Measurements from ENCODE around the gene RECQL5. TPM values are rescaled to one million over a fixed set of nuclear protein-coding genes. Genes with fewer than 3 reads are reported as not detected.

Gene RECQL5
- total RNA-seq, 1 experiment from 2014 or later, result 46.1 TPM

DNA sequence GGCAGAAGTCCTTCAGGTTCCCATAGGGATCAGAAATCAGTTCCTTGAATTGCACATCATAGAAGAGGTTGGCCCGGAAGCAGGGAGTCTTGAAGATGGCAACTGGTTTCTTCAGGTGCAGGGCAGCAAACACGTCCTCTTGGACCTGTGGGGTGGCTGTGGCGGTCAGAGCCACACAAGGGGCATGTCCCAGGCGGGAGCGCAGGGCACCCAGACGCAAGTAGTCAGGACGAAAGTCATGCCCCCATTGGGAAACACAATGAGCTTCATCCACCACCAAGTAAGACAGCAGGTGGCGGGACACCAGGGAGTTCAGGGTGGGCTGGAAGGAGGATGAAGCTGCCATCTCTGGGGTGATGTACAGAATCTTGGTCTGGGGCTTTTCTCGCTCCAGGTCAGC, 4.4 kb downstream of the RECQL5 start:
- intact Hi-C loops (cut with micrococcal nuclease; ENCODE audit: unreplicated experiment), result no loop called here
- H3K36me3 ChIP-seq (ENCODE audit: control insufficient read depth, insufficient read depth, low read length), result peaks cover 5% of the 10 kb centered on the region
- H3K27ac ChIP-seq (ENCODE audit: low read length), result no peak overlapping the region
- TF ChIP-seq POLR2AphosphoS5 (IDR thresholded peaks at IDR 0.05; ENCODE audit: low read depth, low read length) (no peak), SIN3A (IDR thresholded peaks at IDR 0.05; ENCODE audit: borderline replicate concordance, insufficient read depth, low read depth, low read length) (no peak), TCF7L2 (IDR thresholded peaks at IDR 0.05; ENCODE audit: low read depth, low read length) (no peak)
- TF ChIP-seq, protein P1, sequence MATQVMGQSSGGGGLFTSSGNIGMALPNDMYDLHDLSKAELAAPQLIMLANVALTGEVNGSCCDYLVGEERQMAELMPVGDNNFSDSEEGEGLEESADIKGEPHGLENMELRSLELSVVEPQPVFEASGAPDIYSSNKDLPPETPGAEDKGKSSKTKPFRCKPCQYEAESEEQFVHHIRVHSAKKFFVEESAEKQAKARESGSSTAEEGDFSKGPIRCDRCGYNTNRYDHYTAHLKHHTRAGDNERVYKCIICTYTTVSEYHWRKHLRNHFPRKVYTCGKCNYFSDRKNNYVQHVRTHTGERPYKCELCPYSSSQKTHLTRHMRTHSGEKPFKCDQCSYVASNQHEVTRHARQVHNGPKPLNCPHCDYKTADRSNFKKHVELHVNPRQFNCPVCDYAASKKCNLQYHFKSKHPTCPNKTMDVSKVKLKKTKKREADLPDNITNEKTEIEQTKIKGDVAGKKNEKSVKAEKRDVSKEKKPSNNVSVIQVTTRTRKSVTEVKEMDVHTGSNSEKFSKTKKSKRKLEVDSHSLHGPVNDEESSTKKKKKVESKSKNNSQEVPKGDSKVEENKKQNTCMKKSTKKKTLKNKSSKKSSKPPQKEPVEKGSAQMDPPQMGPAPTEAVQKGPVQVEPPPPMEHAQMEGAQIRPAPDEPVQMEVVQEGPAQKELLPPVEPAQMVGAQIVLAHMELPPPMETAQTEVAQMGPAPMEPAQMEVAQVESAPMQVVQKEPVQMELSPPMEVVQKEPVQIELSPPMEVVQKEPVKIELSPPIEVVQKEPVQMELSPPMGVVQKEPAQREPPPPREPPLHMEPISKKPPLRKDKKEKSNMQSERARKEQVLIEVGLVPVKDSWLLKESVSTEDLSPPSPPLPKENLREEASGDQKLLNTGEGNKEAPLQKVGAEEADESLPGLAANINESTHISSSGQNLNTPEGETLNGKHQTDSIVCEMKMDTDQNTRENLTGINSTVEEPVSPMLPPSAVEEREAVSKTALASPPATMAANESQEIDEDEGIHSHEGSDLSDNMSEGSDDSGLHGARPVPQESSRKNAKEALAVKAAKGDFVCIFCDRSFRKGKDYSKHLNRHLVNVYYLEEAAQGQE (IDR thresholded peaks at IDR 0.05; ENCODE audit: insufficient read depth in 1 of 2, low read depth in 2 of 2, low read length in 1 of 2), result no peak
- TF ChIP-seq, protein P2, sequence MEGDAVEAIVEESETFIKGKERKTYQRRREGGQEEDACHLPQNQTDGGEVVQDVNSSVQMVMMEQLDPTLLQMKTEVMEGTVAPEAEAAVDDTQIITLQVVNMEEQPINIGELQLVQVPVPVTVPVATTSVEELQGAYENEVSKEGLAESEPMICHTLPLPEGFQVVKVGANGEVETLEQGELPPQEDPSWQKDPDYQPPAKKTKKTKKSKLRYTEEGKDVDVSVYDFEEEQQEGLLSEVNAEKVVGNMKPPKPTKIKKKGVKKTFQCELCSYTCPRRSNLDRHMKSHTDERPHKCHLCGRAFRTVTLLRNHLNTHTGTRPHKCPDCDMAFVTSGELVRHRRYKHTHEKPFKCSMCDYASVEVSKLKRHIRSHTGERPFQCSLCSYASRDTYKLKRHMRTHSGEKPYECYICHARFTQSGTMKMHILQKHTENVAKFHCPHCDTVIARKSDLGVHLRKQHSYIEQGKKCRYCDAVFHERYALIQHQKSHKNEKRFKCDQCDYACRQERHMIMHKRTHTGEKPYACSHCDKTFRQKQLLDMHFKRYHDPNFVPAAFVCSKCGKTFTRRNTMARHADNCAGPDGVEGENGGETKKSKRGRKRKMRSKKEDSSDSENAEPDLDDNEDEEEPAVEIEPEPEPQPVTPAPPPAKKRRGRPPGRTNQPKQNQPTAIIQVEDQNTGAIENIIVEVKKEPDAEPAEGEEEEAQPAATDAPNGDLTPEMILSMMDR (IDR thresholded peaks at IDR 0.05), result no peak
- ATAC-seq (no peak), DNase-seq (ENCODE audit: low read depth, low spot score) (no peak)
- no peaks in the 10 kb centered on the region for H3K27me3 ChIP-seq (ENCODE audit: control insufficient read depth, insufficient read depth, low read length)
- H3K9me3 ChIP-seq (ENCODE audit: control insufficient read depth, insufficient read depth, low read depth, low read length), result no peaks in the 10 kb centered on the region
- no TSS peak for BruUV-seq (replicated peaks)
- in situ Hi-C loops (cut with HindIII; ENCODE audit: low pct_unique_long_range_greater_than_20kb, low sequenced_read_pairs), result no loop called here
- peaks cover 15% of the 10 kb centered on the region for H3K4me1 ChIP-seq (ENCODE audit: control insufficient read depth, insufficient read depth, low read length)
- CTCF ChIA-PET, result interaction anchor here (0.6 to 1.1 kb wide), 2 partner anchors 28 to 85 kb away, joined by 3 to 5 read pairs; no protein-coding TSS in a partner anchor
- POLR2A ChIA-PET, result interaction anchor here (0.6 kb wide), 1 partner anchor 10 kb away, joined by 3 read pairs; no protein-coding TSS in a partner anchor
- H3K4me3 ChIP-seq (ENCODE audit: low read depth in 2 of 2, low read length in 2 of 2), result no peak overlapping the region

DNA sequence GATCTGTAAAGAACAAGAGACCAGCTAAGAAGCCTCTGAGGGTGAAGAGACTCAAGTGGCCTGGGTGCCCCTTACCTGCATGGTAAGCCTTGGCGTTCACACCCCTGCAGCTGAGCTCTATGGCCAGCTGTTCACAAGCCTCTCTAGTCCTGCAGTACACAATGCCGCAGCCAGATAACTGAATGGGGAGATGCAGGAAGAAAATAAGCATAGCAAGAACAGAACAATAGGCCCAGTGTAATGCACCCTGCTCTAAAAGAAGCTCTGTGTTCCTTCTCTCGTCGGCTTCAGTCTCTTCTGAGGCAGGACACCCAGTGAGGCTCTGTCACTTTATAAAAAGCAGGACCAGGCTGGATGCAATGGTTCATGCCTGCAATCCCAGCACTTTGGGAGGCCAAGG, 5.4 kb downstream of the RECQL5 start:
- no peak overlapping the region for H3K27ac ChIP-seq (ENCODE audit: low read length)
- H3K4me3 ChIP-seq (ENCODE audit: low read depth in 2 of 2, low read length in 2 of 2), result no peak overlapping the region
- no peaks in the 10 kb centered on the region for H3K9me3 ChIP-seq (ENCODE audit: control insufficient read depth, insufficient read depth, low read depth, low read length)
- intact Hi-C loops (cut with micrococcal nuclease; ENCODE audit: unreplicated experiment) (no loop called here), in situ Hi-C loops (cut with HindIII; ENCODE audit: low pct_unique_long_range_greater_than_20kb, low sequenced_read_pairs) (no loop called here)
- H3K4me1 ChIP-seq (ENCODE audit: control insufficient read depth, insufficient read depth, low read length), result peaks cover 15% of the 10 kb centered on the region
- no TSS peak for BruUV-seq (replicated peaks)
- ATAC-seq (no peak), DNase-seq (ENCODE audit: low read depth, low spot score) (no peak)
- H3K36me3 ChIP-seq (ENCODE audit: control insufficient read depth, insufficient read depth, low read length), result peaks cover 2% of the 10 kb centered on the region
- ChIA-PET POLR2A (interaction anchor here (0.5 kb wide), 1 partner anchor 13 kb away, joined by 17 read pairs; no protein-coding TSS in a partner anchor), CTCF (interaction anchor here (0.5 to 0.6 kb wide), 3 partner anchors 52 to 250 kb away, joined by 4 to 5 read pairs (median 4); no protein-coding TSS in a partner anchor)
- H3K27me3 ChIP-seq (ENCODE audit: control insufficient read depth, insufficient read depth, low read length), result no peaks in the 10 kb centered on the region
- no peak for TF ChIP-seq TCF7L2 (IDR thresholded peaks at IDR 0.05; ENCODE audit: low read depth, low read length)
- TF ChIP-seq, protein P1 (IDR thresholded peaks at IDR 0.05; ENCODE audit: insufficient read depth in 1 of 2, low read depth in 2 of 2, low read length in 1 of 2), result no peak
- no peak for TF ChIP-seq POLR2AphosphoS5 (IDR thresholded peaks at IDR 0.05; ENCODE audit: low read depth, low read length)
- no peak for TF ChIP-seq SIN3A (IDR thresholded peaks at IDR 0.05; ENCODE audit: borderline replicate concordance, insufficient read depth, low read depth, low read length)
- TF ChIP-seq, protein P2 (IDR thresholded peaks at IDR 0.05), result no peak
